Aorta (tissue), 5 donors: ENCODE data around the gene RTEL1. TPM values are rescaled to one million over a fixed set of nuclear protein-coding genes. Genes with fewer than 3 reads are reported as not detected.
A peak's percentile ranks its signal among the peaks of the same experiment; 100 is the strongest.
"Not testable (repeated sequence)": the region's sequence is repeated elsewhere in the genome, so short reads cannot be mapped to it uniquely, and the experiment has no call there.

Source experiments
- ATAC-seq: fragments of 200-7000 bp; cut with Tn5 transposase; one replicate; pipeline ENCODE4 v1.9.1; 2022; ENCODE audit warnings: moderate library complexity; ENCODE audit not compliant: low FRiP score
- DNase-seq, 2 donors: peaks; one replicate each; pipeline ENCODE4 v3.0.0-alpha.2; 2020
- H3K27ac ChIP-seq, 2 donors: one replicate each; pipeline ENCODE4 v1.5.1; 2013; ENCODE audit warnings: low read length in 2 of 2, mild to moderate bottlenecking in 2 of 2, moderate library complexity in 2 of 2, control low read depth in 1 of 2, inconsistent platforms in 1 of 2, low read depth in 1 of 2
- H3K27me3 ChIP-seq, 2 donors: one replicate each; pipeline ENCODE4 v1.6.1; 2013; ENCODE audit warnings: control low read depth in 1 of 2, low read length in 1 of 2, mild to moderate bottlenecking in 1 of 2, moderate library complexity in 1 of 2; ENCODE audit not compliant: insufficient read depth in 2 of 2, control insufficient read depth in 1 of 2
- H3K36me3 ChIP-seq, 2 donors: one replicate each; pipeline ENCODE4 v1.6.1; 2013; ENCODE audit warnings: control low read depth in 1 of 2, low read length in 1 of 2, mild to moderate bottlenecking in 1 of 2; ENCODE audit not compliant: insufficient read depth in 2 of 2, control insufficient read depth in 1 of 2
- H3K4me1 ChIP-seq, 2 donors: one replicate each; pipeline ENCODE4 v1.6.1; 2013; ENCODE audit warnings: low read length in 2 of 2, control low read depth in 1 of 2, mild to moderate bottlenecking in 1 of 2, moderate library complexity in 1 of 2; ENCODE audit not compliant: insufficient read depth in 2 of 2, control insufficient read depth in 1 of 2
- H3K4me3 ChIP-seq, 2 donors: one replicate each; pipeline ENCODE4 v1.5.1; 2013; ENCODE audit warnings: low read length in 2 of 2, control low read depth in 1 of 2, mild to moderate bottlenecking in 1 of 2
- H3K9me3 ChIP-seq: one replicate; pipeline ENCODE4 v1.6.1; 2013; ENCODE audit warnings: mild to moderate bottlenecking, low read length; ENCODE audit not compliant: control insufficient read depth
- WGBS, 2 donors: extraction: QIAGEN DNeasy Blood & Tissue Kit; methylation state at CpG; one replicate each; pipeline ENCODE4 v1.1.7; 2013; 5-methylcytosine and 5-hydroxymethylcytosine counted together
- intact Hi-C, 2 donors: fragments of 100-400 bp; cut with DNase I; formaldehyde crosslinking; loops; one replicate each; pipeline versions ENCODE4 v1.14.2 to v1.15.0; 2022
- polyA plus RNA-seq, 2 donors: library from polyadenylated mRNA; stranded (reverse); fragments of 200-250 nt; gene quantifications; one replicate each; pipeline ENCODE4 v1.2.3, GENCODE V29; 2013
- total RNA-seq, 2 donors: library from RNA; stranded (reverse); fragmentation: NEBNext Ultra II Directional; extraction: Animal tissue kit (Norgen Biotek cat#: 25700); gene quantifications; one replicate each; pipeline ENCODE4 v1.2.1, GENCODE V29; 2021
- donor health status: healthy with polysubstance abuse.
- donor health status: Bipolar disorder and iron deficiency.
- donor health status: DM: no; HTN: no; CAD: no.
- donor health status: DM: no; HTN: no; CAD: no.
- donor health status: DM: yes; HTN: yes; CAD: no.

The RTEL1 gene
- total and polyA plus RNA-seq, 4 donors, result 6.8 to 114 (median 39.3) TPM

GRCh38 chr20:63653041-63653973 is 4.8 kb upstream of the RTEL1 start, which contains the start of gene STMN3:
Gene STMN3, minus strand, starts transcription at chr20:63653424. Its CDS starts 79 bp downstream, at chr20:63653345.
- no peaks in the 10 kb centered on the region for H3K4me1 ChIP-seq
- H3K9me3 ChIP-seq, result no peaks in the 10 kb centered on the region
- WGBS, 2 donors, result 1 to 2% methylated on average over 48 to 73 of the region's 73 CpGs
- no peaks in the 10 kb centered on the region for H3K27me3 ChIP-seq
- H3K36me3 ChIP-seq, result no peaks in the 10 kb centered on the region
- no peak within 1 kb of the TSS for H3K27ac ChIP-seq
- peak; percentile 86 for ATAC-seq
- peak within 1 kb of the TSS; percentile 11 to 40 for H3K4me3 ChIP-seq
- peak; percentile 94 to 96 for DNase-seq
- intact Hi-C loops, result loop anchor here in 1 of 2 donors (10.0 kb wide), 1 partner anchor 119 kb away; the partner anchor contains the start of gene PTK6

- Histone ChIP-seq H3K9me3 (no peaks in the 10 kb centered on the region), H3K4me3 (no peak overlapping the region), H3K27me3 (no peaks in the 10 kb centered on the region), H3K36me3 (no peaks in the 10 kb centered on the region), H3K27ac (no peak overlapping the region), H3K4me1 (no peaks in the 10 kb centered on the region)
- DNase-seq (no peak), ATAC-seq (no peak)
- intact Hi-C loops, result loop anchor here in 1 of 2 donors (10.0 kb wide), 1 partner anchor 119 kb away; the partner anchor contains the start of gene PTK6
- 58 to 61% methylated on average over 14 to 15 of the region's 15 CpGs for WGBS, 2 donors
These were observed 4.0 kb upstream of the RTEL1 start for GRCh38 chr20:63653974-63654668.

GRCh38 chr20:63655249-63655648 is 2.9 kb upstream of the RTEL1 start:
- intact Hi-C loops, result loop anchor here in 1 of 2 donors (10.0 kb wide), 1 partner anchor 120 kb away; the partner anchor contains the start of gene PTK6
- Histone ChIP-seq H3K36me3 (no peaks in the 10 kb centered on the region), H3K27me3 (no peaks in the 10 kb centered on the region), H3K4me1 (no peaks in the 10 kb centered on the region), H3K9me3 (no peaks in the 10 kb centered on the region), H3K4me3 (no peak overlapping the region), H3K27ac (no peak overlapping the region)
- ATAC-seq, result no peak
- DNase-seq, result no peak
- 83 to 86% methylated on average over 4 of the region's 4 CpGs for WGBS, 2 donors

- DNase-seq (no peak), ATAC-seq (no peak)
- no peaks in the 10 kb centered on the region for H3K9me3 ChIP-seq
- no peaks in the 10 kb centered on the region for H3K4me1 ChIP-seq
- no peaks in the 10 kb centered on the region for H3K27me3 ChIP-seq
- WGBS, 2 donors, result 94 to 96% methylated on average over 3 of the region's 3 CpGs
- intact Hi-C loops, result loop anchor here in 1 of 2 donors (10.0 kb wide), 1 partner anchor 122 kb away; the partner anchor contains the start of gene PTK6
- no peak overlapping the region for H3K27ac ChIP-seq
- no peak overlapping the region for H3K4me3 ChIP-seq
- no peaks in the 10 kb centered on the region for H3K36me3 ChIP-seq
These were observed 1.7 kb upstream of the RTEL1 start for GRCh38 chr20:63656451-63656850.

GRCh38 chr20:63657260-63657936 is 714 bp upstream of the RTEL1 start:
- no peaks in the 10 kb centered on the region for H3K27me3 ChIP-seq
- no peaks in the 10 kb centered on the region for H3K4me1 ChIP-seq
- peak overlapping the region; percentile 9 to 85 for H3K27ac ChIP-seq
- intact Hi-C loops, result loop anchor here in 1 of 2 donors (10.0 kb wide), 1 partner anchor 123 kb away; the partner anchor contains the start of gene PTK6
- DNase-seq (no peak), ATAC-seq (no peak)
- 34 to 37% methylated on average over 31 of the region's 31 CpGs for WGBS, 2 donors
- no peaks in the 10 kb centered on the region for H3K36me3 ChIP-seq
- H3K4me3 ChIP-seq, result peak overlapping the region in 1 of 2 donors; percentile 10
- H3K9me3 ChIP-seq, result no peaks in the 10 kb centered on the region

GRCh38 chr20:63658749-63659187 is 656 bp downstream of the RTEL1 start:
- WGBS, 2 donors, result 1 to 2% methylated on average over 25 of the region's 25 CpGs
- intact Hi-C loops, result loop anchor here in 1 of 2 donors (1.0 to 10.0 kb wide), 3 partner anchors 23 to 124 kb away; partner anchors contain the start of genes ARFRP1 and PTK6
- Histone ChIP-seq H3K9me3 (no peaks in the 10 kb centered on the region), H3K4me3 (peak overlapping the region; percentile 28 to 32), H3K27ac (peak overlapping the region in 1 of 2 donors; percentile 34), H3K36me3 (no peaks in the 10 kb centered on the region), H3K4me1 (no peaks in the 10 kb centered on the region), H3K27me3 (no peaks in the 10 kb centered on the region)
- DNase-seq (no peak), ATAC-seq (peak; percentile 58)

- DNase-seq (no peak), ATAC-seq (no peak)
- Histone ChIP-seq H3K4me1 (no peaks in the 10 kb centered on the region), H3K27me3 (no peaks in the 10 kb centered on the region), H3K27ac (peak overlapping the region in 1 of 2 donors; percentile 34), H3K4me3 (peak overlapping the region in 1 of 2 donors; percentile 32), H3K36me3 (no peaks in the 10 kb centered on the region), H3K9me3 (no peaks in the 10 kb centered on the region)
- WGBS, 2 donors, result 60 to 61% methylated on average over 13 of the region's 13 CpGs
- intact Hi-C loops, result loop anchor here in 1 of 2 donors (1.0 to 10.0 kb wide), 2 partner anchors 22 to 125 kb away; partner anchors contain the start of gene PTK6
These were observed 1.3 kb downstream of the RTEL1 start for GRCh38 chr20:63659370-63659769.

- H3K27ac ChIP-seq, ATAC-seq, H3K27me3 ChIP-seq, H3K36me3 ChIP-seq, H3K4me1 ChIP-seq, DNase-seq, H3K4me3 ChIP-seq, H3K9me3 ChIP-seq, intact Hi-C loops: not testable (repeated sequence)
- 81 to 88% methylated on average over 10 of the region's 10 CpGs for WGBS, 2 donors
These were observed 2.1 kb downstream of the RTEL1 start for GRCh38 chr20:63660174-63660573.
